Measurements from ENCODE around the gene FGF12.

FGF12 gene

DNA sequence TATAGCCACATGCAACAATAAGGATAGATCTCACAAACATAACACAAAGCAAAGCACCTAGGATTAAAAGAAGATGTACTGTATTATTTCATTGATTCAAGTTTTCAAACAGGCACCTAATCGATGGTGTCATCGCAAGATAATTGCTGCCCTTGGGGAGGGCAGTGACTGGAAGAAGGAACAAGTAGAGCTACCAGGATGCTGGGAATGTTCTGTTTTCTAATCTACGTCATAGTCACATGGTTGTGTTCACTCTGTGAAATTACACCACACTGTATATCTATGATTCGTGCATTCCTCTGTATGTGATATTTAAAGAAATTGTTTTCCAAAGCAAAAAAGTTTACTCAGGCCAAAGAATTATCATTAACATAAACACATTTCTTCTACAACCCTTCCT lies 236.6 kb downstream of the FGF12 start:
- DNase-seq = no peak

DNA sequence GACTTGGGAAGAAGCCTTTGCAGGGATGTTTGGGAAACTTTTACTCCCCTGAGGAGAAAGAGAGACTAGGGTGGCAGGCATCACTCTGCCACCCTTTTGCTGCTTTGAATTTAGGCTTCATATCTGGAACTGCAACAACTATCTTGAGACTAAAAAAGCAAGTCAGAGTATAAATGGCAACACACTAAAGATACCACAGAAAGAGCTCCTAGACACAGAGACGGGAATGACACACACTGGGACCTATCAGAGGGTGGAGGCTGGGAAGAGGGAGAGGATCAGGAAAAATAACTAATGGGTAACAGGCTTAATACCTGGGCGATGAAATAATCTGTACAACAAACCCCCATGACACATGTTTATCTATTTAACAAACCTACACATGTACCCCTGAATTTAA lies 237.8 kb downstream of the FGF12 start:
- no peak for DNase-seq

DNA sequence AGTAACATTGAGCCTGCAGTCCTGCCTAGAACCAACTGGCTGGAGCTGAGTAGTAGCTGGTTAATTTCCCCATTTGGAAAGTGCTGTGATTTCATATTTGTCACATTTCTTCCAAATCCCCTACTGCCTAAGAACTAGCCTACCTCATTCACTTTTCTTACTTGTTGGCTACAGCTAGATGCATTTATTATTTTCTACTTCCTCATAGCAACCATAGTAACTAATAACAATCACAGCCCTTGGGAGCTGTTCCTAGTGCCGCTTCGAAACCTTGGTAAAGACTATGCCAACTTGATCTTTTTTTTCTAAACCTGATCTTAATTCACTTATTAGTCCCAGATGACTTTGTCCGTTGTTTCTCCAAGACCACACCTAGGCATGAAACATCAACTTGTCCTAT lies 240.3 kb downstream of the FGF12 start:
- no peak for DNase-seq

DNA sequence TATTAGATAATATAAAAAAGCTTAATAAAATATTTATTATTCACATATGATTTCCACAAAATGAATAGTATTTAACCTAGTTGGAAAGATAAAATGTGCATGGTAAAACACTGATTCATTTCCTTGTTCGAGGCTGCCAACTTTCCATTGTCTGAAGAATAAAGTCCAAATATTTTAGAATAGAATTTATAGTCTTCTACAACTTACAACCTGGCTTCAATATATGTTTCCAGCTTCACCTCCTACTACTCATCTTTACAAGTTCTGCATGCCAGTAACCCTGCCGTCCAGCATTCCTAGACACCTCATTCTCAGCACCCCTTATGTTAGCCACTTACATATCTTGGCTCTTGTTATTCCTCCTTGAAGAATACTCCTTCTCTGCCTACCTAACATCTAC lies 244.5 kb downstream of the FGF12 start:
- DNase-seq = no peak

DNA sequence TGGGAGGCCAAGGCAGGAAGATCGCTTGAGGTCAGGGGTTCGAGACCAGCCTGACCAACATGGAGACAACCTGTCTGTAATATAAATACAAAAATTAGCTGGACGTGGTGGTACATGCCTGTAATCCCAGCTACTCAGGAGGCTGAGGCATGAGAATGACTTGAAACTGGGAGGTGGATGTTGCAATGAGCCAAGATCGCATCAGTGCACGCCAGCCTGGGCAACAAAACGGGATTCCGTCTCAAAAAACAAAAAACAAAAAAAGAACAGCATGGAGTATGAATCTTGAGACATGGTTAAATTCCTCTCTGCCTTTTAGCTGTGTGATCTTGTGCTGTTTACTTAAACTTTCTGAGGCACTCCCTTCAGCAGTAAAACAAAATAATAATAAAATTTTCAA lies 244.9 kb downstream of the FGF12 start:
- no peak for DNase-seq

DNA sequence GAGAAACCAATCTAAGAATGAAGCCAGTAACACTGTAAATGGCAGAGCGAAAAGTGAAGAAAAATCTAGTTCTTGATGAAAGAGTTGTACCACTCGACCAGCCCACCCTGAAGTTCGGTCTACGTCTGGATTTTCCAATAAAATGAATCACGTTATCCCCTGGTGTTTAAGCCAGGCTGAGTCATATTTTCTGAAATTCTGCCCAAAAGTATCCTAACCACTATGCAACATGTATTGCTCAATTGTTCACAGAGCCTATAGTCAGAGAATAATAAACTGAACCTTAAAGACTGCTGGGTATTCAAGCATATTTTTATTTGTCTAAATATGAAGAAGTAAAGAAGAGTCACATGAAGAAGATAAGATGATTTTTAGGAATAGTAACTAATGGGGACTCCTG lies 245.7 kb downstream of the FGF12 start:
- DNase-seq = no peak

DNA sequence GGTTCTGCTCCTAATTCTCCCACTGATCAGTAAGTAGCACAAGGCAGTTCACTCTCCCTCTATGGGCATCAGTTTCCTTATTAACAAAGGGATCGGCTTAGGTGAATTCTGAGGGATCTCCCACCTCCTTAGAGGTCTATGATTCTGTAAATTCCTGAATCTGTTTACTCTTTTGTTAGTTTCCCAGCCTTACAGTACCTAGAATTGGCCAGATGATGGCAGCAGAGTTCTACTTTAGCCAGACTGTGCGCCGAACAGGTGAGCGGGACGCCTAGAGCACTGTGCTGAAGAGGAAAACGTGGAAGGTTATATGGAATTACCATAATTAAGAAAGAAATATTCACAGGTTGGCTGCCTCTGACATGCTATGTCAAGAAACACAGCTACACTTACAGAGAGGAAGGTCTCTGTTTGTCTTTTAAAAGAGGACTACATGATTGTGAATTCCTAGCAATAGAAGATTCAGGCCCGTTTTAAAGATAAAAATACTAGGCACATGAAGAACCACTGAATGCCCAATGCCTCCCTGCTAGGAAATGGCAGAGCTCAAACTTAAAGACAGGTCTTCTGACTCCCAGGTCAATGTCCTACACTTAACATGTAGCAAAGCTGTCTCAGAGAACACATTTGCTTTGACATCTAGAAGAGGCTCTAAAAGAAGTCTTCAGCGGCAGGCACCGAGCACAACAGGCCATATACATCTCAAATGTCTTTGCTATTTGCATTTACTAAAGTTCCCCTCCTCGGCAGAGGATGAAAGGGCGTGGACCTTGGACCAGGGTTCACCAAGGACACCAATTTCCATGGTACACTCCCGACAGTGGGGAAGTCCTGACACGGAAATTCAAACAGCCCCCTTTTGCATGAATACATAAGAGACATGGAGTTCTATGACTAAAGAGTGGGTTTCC lies 259.9 kb downstream of the FGF12 start:
- peak; percentile 49 to 67 for DNase-seq

DNA sequence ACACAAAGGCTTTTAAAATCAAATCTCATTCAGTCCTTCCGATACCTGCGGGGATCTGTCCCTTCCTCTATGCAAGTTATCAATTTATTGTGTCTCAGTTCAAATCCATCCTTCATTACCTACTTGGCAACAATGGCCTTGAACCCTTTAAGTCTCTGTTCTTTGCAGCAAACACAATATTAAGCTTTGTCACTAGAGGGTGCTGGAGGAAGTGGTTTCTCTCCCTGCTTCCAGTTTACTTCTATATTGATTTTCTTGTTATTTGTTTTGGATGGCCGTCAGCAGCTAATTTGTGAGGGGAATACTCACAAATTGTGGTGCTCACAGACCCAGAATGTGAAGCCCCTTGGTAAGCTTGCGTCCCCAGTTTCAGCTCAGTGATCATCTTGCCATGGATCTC lies 278.3 kb downstream of the FGF12 start:
- peak in 1 of 2 experiments; percentile 23 for DNase-seq

DNA sequence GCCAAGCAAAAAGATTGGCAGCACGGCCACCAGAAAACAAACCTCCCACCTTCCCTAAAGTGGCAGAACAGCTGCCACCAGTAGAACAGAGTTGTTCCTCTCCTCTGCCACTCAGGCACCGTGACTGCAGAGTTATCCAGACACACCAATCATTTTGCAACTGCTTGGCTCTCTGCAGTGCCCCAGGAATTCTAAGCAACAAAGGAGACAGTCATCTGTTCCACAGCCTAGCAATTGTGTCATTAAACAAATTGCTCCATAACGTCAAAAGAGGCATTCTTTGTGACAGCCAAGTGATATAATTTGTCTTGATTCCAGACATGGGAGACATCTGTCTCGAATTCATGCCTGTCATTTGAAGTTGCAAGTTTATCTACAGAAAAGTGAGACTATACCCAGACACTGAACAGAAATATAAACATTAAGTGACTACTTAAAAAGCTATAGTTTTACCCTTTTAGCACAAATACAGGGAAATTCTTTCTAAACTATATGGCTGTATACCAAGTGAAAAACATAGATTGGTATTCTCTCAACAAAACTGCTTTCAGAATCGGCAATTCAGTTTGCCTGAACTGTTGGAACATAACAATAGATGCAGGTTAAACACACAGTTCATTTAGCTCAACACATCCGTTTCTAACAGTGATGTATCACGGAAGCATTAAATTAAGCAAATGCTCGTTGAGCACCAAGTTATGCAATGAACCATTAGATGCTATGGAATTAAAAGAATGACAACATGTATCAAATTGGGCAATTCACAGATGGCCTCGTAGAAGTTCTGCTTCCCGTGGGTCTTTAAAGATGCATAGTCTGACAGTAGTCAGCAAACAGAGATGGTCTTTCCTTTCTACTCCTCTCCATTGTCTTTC lies 281.3 kb downstream of the FGF12 start:
- DNase-seq = peak; percentile 26 to 57

DNA sequence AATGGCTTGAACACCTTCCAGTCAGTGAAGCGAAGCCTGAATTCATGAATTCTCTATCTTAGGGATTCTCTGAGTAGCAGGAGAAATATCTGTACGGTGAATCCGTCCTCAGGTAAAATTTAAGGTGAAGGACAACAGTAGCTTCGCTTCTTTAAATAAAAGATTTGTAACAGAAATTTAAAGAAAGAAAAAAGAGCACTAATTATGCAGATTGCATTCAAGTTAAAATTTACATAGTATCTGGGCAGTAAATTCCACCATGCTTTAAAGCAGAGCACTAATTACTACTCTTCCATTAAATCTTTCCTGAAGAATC lies 282.6 kb downstream of the FGF12 start:
- no peak for DNase-seq

DNA sequence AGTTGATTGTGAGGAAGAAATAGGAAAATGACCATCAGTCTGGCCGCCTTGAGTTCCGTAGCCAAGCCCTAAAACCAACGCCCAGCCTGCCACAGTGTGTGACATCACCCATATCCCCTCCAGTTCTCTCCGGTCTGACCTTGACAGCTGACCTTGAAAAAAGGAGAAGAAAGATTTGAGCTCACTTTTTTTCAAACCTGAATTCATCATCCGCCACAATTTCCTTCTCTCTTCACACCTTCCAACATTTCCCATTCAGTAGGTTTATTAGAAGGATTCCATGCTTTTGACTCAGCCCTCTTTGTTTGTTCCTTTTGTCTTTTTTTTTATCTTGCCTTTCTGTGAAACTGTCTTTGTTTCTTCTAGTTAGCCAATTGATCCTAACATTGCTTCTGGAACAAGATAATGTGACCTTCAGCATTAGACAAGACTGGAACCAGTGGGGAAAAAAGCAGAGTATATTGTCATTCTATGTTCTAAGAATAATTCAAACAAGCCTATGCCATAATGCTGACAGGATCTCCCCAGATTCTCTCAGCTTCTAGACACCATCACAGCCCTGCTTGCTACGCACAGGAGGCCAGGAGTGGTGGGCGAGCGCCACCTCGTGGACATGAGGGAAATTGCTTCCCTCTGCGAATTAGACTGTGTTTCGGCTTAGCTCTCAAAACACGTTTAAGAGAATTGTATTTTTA lies 283.1 kb downstream of the FGF12 start:
- DNase-seq = peak; percentile 60 to 85

DNA sequence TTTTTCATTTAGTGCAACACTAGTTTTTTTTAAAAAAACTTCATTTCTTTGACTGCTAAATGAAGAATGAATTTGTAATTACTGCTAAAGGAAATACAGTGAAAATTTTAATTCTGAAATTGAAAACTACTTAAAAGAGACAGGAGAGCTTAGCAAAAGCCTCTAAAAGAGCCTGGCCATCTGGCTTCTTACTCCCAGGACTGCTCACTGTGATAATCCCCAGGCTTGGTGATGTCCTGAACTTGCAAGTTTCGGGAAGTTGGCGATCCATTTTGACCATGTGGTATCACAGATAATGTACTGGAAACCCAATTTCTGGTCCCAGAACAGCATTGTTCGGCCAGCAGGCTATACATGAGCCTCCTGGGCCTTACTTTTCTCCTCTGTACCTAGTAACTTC lies 292.1 kb downstream of the FGF12 start:
- no peak for DNase-seq

DNA sequence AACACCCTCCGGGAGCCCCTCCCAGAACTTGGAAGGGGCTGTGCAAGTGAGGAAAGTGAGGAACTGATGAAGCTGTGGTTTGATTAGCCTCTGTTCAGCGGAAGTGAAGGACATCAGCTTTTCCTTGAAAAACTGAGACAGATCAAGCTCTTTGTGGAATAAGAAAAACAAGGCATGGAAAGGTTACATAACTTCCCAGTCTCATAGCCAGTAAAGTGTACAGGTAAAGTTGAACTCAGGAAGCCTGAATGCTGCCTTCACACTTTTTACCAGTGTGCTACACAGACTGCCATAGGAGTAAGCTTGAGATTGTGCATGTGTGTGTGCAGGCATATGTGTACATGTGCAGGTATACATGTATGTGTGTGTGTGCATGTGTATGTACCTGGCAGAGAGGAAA lies 293.2 kb downstream of the FGF12 start:
- no peak for DNase-seq

DNA sequence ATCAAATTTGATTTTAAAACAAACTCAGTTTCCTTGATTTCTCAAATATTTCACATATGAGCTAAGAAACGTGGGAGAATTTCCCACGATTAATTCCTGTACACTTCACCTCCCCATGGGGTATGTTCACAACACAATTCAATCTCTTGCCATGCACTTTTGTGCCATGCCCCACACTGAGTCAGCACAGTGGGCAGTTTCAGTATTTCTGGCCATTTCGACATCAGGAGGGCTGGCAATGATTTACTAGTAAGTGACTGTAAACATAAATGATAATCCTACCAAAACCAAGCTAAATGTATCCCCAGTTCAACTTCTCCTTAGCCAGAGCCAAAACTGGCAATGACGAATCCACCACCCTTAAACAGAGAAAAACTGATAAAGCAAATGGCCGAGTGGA lies 293.6 kb downstream of the FGF12 start:
- no peak for DNase-seq

DNA sequence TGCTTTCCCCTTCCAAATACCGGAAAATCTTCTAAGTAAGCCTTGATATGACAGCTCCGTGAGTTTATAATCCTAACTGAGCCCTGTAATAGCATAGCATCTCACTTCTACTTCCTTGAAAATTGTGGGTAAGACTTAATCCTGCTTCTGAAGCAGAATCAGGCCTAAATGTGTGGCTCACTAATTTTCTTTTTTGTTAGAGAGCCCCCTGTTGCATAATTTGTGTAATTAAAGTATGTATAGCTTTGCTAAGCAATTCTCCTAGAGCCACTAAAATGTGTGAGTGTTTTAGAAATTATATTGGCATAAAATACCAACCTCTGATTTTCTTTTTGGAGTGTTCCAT lies 304.4 kb downstream of the FGF12 start:
- peak in 1 of 2 experiments; percentile 68 for DNase-seq

DNA sequence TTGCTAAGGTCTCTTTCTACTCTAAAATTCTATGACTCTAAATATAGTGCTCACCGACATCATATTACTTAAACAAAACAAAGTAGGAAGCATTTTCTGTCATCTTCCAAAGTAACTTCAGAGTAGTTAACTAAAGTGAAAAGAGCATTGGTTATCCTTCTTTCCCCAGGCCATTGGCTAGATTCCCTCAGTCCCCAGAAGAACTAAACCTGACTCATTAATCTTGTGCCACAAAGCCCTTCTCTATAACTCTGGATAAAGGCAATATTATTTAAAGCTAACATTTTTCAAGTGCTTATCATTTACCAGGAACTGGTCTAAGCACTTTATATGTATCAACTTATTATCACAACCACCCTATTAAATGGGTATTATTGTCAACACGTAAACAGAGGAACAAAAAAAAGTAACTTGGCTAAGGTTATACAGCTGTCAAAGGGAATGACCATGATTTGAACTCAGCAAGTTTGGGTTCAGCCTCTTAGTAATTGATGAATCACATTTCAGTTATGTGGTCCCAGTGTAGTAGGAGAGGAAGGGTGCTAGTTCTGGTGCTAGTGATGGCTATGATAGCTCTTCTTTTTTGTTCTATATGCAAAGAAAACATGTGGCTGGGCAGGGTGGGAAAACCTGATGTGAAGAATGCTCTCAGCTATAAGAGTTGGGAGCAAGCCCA lies 304.9 kb downstream of the FGF12 start:
- DNase-seq = no peak

DNA sequence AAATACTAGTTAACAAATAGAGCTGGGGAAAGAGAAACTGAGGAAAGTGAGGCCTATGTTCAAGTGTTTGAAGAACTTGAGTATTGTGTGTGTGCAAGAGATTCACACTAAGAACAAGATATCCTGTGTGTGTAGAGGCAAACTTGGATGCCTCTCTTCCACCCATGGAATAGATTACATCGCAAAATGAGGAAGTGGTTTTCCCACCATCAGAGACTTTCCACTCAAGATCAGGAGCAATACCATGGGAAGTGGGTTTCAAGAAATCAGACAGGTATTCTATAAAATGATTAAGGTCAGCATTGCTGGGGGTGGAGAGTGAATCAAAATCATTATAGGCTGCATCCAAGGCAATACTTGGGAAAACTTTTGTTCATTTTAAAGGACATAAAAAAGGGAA lies 308.0 kb downstream of the FGF12 start:
- no peak for DNase-seq

DNA sequence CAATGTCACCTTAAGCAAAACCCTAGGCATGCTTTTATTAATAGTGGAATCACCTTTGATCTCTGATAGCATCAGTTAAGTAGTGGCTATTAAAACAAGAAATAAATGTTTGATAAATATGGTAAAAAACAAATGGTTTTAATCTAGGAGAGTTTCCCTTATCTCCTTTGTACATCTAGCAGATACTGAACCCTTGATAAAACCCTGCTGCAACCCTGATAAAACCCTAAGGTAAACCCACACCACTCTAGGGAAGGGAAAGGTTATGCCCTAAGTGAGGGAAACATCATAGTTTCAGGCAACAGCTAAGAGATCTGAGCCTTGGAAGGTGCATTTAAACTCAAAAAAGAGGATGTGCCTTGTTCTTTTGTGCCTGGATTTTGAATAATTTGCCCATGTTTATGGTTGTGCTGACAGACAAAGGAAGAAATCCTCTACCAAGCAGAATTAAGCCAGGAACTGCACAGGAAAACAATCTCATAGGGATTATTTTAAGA lies 309.7 kb downstream of the FGF12 start:
- DNase-seq = no peak

DNA sequence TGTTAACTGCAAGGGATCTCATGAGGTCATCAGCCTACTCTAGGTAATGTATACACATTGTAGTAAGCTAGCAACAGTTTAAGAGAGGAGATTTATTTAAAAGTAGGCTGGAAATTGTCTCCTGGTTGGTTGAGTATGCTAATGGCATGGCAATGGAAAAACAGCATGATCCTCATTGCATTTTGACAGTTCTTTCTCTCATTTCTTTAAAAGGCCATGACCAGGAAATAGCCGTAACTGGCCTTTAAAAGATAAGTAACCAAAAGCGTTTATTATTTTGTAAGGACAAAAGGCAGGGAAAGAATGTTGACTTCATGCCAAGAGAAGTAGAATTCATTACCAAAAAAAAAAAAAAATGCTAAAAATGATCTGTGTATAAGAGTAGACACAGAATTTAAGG lies 310.3 kb downstream of the FGF12 start:
- DNase-seq = no peak

DNA sequence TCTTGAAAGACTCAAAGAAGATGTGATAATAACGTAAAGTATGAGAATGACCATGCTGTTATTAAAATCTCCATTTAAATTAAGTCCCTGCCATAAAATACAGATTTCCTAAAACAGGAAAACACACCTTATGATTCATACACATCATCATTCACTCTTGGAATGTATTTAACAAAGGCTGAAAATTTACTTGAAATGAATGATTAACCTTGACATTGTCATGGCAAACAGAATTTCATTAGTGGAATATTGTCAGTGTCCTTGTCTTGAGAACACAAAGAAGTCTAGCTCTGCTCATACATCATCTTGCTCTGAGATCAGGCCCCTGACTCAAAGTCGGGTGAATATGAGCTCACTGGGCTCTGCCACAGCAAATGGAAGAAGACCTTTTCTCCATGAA lies 313.9 kb downstream of the FGF12 start:
- DNase-seq = no peak

DNA sequence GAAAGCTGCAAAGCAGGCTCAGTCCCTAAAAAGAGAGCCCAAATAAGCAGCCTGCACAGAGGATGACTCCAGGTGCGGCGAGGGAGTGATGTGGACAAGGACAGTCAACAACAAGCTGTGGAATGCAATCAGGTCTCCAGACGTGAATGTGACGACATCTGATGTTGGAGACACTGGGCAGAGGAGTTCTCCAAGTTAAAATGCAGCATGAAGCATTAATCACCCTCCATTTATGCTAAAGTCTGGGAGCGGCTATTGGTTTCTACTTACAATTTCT lies 316.7 kb downstream of the FGF12 start:
- DNase-seq = no peak

DNA sequence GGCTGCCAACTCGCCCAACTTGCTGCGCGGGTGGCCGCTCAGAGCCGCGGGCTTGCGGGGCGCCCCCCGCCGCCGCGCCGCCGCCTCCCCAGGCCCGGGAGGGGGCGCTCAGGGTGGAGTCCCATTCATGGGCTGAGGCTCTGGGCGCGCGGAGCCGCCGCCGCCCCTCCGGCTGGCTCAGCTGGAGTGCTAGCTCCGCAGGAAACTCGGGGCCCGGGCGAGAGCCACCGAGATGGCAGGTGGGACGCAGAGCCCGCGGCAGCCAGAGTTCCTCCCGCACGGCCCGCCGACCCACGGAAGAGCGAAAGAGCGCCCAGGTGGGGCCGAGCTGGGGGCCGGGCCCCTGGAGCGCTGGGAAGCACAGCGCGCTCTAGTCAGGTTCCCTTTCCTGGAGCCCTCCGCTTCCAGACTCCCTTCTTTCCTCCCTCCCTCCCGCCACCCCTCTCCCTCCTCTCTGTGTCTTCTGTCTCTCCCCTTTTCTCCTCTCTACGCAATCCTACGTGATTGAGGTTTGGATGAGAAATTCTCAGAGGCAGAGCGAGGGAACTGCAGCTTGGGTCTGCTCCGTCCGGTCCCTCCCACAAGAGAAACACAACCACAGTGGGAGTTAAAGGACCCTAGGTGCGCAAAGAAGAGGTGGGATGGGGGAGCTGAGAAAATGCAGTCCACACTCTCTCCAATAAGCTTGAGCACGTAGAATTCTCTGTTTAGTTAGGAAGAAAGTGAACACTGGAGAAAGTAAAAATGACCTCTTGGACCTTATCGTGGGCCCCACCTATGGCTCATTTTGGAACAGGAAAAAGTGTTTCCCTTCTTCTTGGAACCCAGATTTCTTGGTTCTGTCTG lies 317.3 kb downstream of the FGF12 start:
- peak; percentile 47 to 65 for DNase-seq
